Kidney (tissue), 14 donors: ENCODE data around the gene PLCB1. TPM values are rescaled to one million over a fixed set of nuclear protein-coding genes. Genes with fewer than 3 reads are reported as not detected.

Experiments
- DNase-seq, 5 donors: peaks; one replicate each; pipeline ENCODE4 v3.0.0-alpha.2; 2013 to 2020
- FAIRE-seq: peaks from 2 replicates; lab custom pipeline; 2012; peaks lifted over from hg19 to GRCh38; lab: Jason Lieb, UNC
- H3K27ac ChIP-seq, 2 donors: one replicate each; pipeline ENCODE4 v1.7.0; 2013; ENCODE audit warnings: low read depth in 2 of 2, low read length in 2 of 2, inconsistent platforms in 1 of 2
- H3K27me3 ChIP-seq: one replicate; pipeline ENCODE4 v1.7.1; 2013; ENCODE audit warnings: low read length, inconsistent platforms; ENCODE audit not compliant: control insufficient read depth, insufficient read depth
- H3K36me3 ChIP-seq, 3 donors: one replicate each; pipeline versions ENCODE4 v1.7.0 to v1.7.1; 2013; ENCODE audit warnings: low read length in 3 of 3, control low read depth in 1 of 3, inconsistent platforms in 1 of 3; ENCODE audit not compliant: insufficient read depth in 3 of 3, control insufficient read depth in 2 of 3
- H3K4me1 ChIP-seq, 3 donors: one replicate each; pipeline versions ENCODE4 v1.7.0 to v1.7.1; 2013; ENCODE audit warnings: low read length in 3 of 3, inconsistent platforms in 1 of 3, low read depth in 1 of 3; ENCODE audit not compliant: control insufficient read depth in 2 of 3, insufficient read depth in 2 of 3
- H3K4me3 ChIP-seq, 3 donors: one replicate each; pipeline versions ENCODE4 v1.7.0 to v1.8.1; 2013; ENCODE audit warnings: low read length in 3 of 3, control low read depth in 1 of 3, inconsistent platforms in 1 of 3
- H3K9ac ChIP-seq, 3 donors: one replicate each; pipeline versions ENCODE4 v1.7.0 to v1.7.1; 2013; ENCODE audit warnings: low read length in 3 of 3, control low read depth in 1 of 3, inconsistent platforms in 1 of 3
- H3K9me3 ChIP-seq, 3 donors: one replicate each; pipeline versions ENCODE4 v1.7.0 to v1.7.1; 2013; ENCODE audit warnings: low read length in 3 of 3, control low read depth in 1 of 3, inconsistent platforms in 1 of 3; ENCODE audit not compliant: control insufficient read depth in 2 of 3, insufficient read depth in 1 of 3
- intact Hi-C: fragments of 100-400 bp; cut with DNase I; formaldehyde crosslinking; loops from one replicate; pipeline ENCODE4 v1.11.1; 2022
- polyA plus RNA-seq: library from polyadenylated mRNA; stranded (reverse); fragments of 350-450 nt; fragmentation: Illumina TruSeq; extraction: RNeasy Lipid Tissue Mini Kit (QIAGEN cat#74804); gene quantifications from one replicate; pipeline ENCODE4 v1.2.3, GENCODE V29; 2014; ENCODE audit warnings: low read depth, low replicate concordance; ENCODE audit not compliant: insufficient read depth
- total RNA-seq: library from RNA; stranded (reverse); fragmentation: NEBNext Ultra II Directional; extraction: Animal tissue kit (Norgen Biotek cat#: 25700); gene quantifications from one replicate; pipeline ENCODE4 v1.2.1, GENCODE V29; 2021
- TF ChIP-seq, protein P1 (sequence below): IDR thresholded peaks from 3 replicates; pipeline ENCODE4 v1.5.1; 2012; ENCODE audit warnings: mild to moderate bottlenecking, moderate library complexity, borderline replicate concordance; ENCODE audit not compliant: insufficient read depth; ENCODE audit errors: extremely low read depth
- donor health status: control.
- donor health status: control.
- donor health status: control.
- donor health status: control.
- donor health status: control.
- donor health status: DM: yes; HTN: yes; CAD: no.
- donor health status: Normal renal cell carcinoma (clear cell type).

The PLCB1 gene
- total and polyA plus RNA-seq, 2 donors from 2014 or later: 9.4 to 107 TPM

DNA sequence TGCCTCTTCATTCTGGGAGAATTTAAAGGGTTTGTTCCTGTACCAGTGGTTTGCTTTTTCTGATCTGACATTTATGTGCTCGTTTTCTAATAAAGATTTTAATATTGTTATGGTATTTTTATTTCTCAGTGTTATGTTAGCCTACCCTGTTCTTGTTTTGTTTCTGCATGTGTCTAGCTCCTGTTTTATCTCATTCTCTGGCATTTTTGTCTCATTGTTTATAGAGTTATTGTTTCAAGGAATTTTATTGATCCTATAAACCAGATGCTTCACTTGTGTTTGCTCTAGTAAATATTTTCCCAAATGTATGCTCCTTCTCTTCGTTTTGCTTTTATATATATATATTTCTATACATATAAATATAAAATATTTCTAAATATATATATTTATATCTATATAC, 152.8 kb downstream of the PLCB1 start:
- DNase-seq (no peak), FAIRE-seq (peak; percentile 32)
- no peaks in the 10 kb centered on the region for H3K36me3 ChIP-seq
- H3K27ac ChIP-seq: no peak overlapping the region
- no peak overlapping the region for H3K4me3 ChIP-seq
- TF ChIP-seq, protein P1, sequence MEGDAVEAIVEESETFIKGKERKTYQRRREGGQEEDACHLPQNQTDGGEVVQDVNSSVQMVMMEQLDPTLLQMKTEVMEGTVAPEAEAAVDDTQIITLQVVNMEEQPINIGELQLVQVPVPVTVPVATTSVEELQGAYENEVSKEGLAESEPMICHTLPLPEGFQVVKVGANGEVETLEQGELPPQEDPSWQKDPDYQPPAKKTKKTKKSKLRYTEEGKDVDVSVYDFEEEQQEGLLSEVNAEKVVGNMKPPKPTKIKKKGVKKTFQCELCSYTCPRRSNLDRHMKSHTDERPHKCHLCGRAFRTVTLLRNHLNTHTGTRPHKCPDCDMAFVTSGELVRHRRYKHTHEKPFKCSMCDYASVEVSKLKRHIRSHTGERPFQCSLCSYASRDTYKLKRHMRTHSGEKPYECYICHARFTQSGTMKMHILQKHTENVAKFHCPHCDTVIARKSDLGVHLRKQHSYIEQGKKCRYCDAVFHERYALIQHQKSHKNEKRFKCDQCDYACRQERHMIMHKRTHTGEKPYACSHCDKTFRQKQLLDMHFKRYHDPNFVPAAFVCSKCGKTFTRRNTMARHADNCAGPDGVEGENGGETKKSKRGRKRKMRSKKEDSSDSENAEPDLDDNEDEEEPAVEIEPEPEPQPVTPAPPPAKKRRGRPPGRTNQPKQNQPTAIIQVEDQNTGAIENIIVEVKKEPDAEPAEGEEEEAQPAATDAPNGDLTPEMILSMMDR: no peak
- H3K27me3 ChIP-seq: no peaks in the 10 kb centered on the region
- intact Hi-C loops: no loop called here
- H3K9me3 ChIP-seq: no peaks in the 10 kb centered on the region
- H3K9ac ChIP-seq: no peak overlapping the region
- no peaks in the 10 kb centered on the region for H3K4me1 ChIP-seq

DNA sequence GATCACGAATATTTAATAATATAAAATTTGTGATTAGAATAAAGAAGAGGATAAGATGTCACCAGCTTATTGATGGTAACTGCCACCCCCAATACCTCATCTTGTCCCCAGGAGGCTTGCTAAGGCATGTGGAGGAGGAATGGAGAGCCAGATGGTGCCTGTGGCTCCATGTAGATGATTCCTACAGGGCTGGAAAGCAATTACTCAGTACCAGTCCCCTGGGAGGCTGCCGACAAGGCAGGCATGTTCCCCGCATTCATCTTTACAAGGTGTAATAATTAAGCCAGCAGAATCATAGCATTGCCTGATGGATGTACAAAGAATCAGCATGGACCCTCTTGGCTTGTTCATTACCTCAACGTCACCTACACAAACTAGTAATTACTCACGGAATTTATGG, 155.3 kb downstream of the PLCB1 start:
- no peak overlapping the region for H3K9ac ChIP-seq
- TF ChIP-seq, protein P1: no peak
- intact Hi-C loops: no loop called here
- no peaks in the 10 kb centered on the region for H3K9me3 ChIP-seq
- no peaks in the 10 kb centered on the region for H3K4me1 ChIP-seq
- no peak overlapping the region for H3K4me3 ChIP-seq
- no peaks in the 10 kb centered on the region for H3K27me3 ChIP-seq
- DNase-seq: peak in 1 of 5 donors; percentile 31
- no peaks in the 10 kb centered on the region for H3K36me3 ChIP-seq
- no peak overlapping the region for H3K27ac ChIP-seq
- no peak for FAIRE-seq

DNA sequence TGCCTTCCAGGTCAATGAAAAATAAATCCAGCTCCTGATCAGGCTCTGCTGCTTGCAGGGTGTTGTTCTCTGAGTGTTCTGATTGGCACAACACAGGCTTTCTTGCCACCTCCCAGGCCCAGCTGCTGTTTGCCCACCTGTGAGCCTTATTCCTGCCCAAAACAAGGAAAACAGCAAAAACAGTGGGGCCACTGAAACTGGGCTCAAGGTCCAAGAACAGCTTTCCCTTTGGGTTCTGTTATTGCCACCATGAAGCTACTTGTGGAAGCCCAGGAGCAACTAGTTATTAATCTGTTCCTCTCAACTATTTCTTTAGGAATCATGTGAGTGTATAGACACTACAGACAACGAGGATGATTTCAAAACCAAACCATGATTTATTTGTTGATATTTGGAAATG, 159.1 kb downstream of the PLCB1 start:
- intact Hi-C loops: no loop called here

DNA sequence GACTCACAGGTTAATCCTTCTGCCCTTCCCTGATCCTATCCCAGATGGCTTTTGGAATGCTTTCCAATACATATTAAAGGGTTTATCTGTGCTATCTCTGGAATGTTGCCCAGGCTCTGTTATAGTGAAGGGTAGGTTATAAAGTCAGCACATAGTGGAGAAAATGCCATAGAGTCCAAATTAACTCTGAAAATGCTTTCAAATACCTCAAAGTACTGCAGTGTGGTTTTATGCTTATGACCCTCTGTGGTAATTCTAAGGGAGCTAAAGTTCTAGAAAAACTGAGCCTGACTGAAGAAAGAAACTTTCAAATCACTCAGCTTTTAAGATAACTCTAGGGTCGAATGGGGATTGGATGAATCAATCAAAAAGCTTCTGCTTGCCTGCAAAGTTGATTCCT, 159.8 kb downstream of the PLCB1 start:
- Histone ChIP-seq H3K9me3 (no peaks in the 10 kb centered on the region), H3K9ac (no peak overlapping the region), H3K36me3 (no peaks in the 10 kb centered on the region), H3K27ac (no peak overlapping the region), H3K27me3 (no peaks in the 10 kb centered on the region), H3K4me1 (no peaks in the 10 kb centered on the region), H3K4me3 (no peak overlapping the region)
- FAIRE-seq (no peak), DNase-seq (no peak)
- intact Hi-C loops: no loop called here
- TF ChIP-seq, protein P1: no peak

More for the DNA sequence above, 159.1 kb downstream of the PLCB1 start:
- Histone ChIP-seq H3K9ac (no peak overlapping the region), H3K36me3 (no peaks in the 10 kb centered on the region), H3K4me3 (no peak overlapping the region), H3K27ac (no peak overlapping the region), H3K27me3 (no peaks in the 10 kb centered on the region), H3K9me3 (no peaks in the 10 kb centered on the region), H3K4me1 (no peaks in the 10 kb centered on the region)
- FAIRE-seq (no peak), DNase-seq (no peak)
- TF ChIP-seq, protein P1: no peak
